GM12878 (cell line): ENCODE data around the gene MTAP. TPM values are rescaled to one million over a fixed set of nuclear protein-coding genes. Genes with fewer than 3 reads are reported as not detected.

ENCODE experiments used
- BRCA1 ChIP-seq: IDR thresholded peaks from 2 replicates; pipeline ENCODE4 v1.6.1; 2011; ENCODE audit warnings: low read depth, low read length, improper control_type of control experiment
- CBFB ChIP-seq: IDR thresholded peaks from 2 replicates; pipeline ENCODE4 v1.6.1; 2016; ENCODE audit warnings: antibody characterized with exemption, low read depth
- CEBPB ChIP-seq, 2 experiments: fragments of 150-350 bp in 1 of 2; IDR thresholded peaks; 2 replicates each; pipeline ENCODE4 v1.6.1; 2012 to 2014; ENCODE audit warnings: low read depth in 2 of 2, low read length in 2 of 2, borderline replicate concordance in 1 of 2, inconsistent platforms in 1 of 2
- EZH2 ChIP-seq: IDR thresholded peaks from 2 replicates; pipeline ENCODE4 v1.6.1; 2012; ENCODE audit warnings: low read depth, mild to moderate bottlenecking, control low read depth, inconsistent platforms, low read length, borderline replicate concordance; ENCODE audit not compliant: control insufficient read depth
- HSF1 ChIP-seq: fragments of 150-350 bp; IDR thresholded peaks from 2 replicates; pipeline ENCODE4 v1.6.1; 2014; ENCODE audit warnings: mild to moderate bottlenecking, low read depth, low read length
- JUNB ChIP-seq: IDR thresholded peaks from 2 replicates; pipeline ENCODE4 v1.6.1; 2016; ENCODE audit warnings: antibody characterized with exemption, mild to moderate bottlenecking
- NR2F1 ChIP-seq: fragments of 450-650 bp; conservative IDR thresholded peaks from 2 replicates; pipeline ENCODE4 v1.6.1; 2017; ENCODE audit warnings: mild to moderate bottlenecking
- NRF1 ChIP-seq: conservative IDR thresholded peaks from 2 replicates; pipeline ENCODE4 v1.6.1; 2011; ENCODE audit warnings: mild to moderate bottlenecking, low read depth, low read length, improper control_type of control experiment
- PAX5 ChIP-seq: IDR thresholded peaks from 2 replicates; pipeline ENCODE4 v1.6.1; 2011; ENCODE audit warnings: low read depth, low read length, borderline replicate concordance
- PAX8 ChIP-seq: fragments of 450-650 bp; IDR thresholded peaks from 2 replicates; pipeline ENCODE4 v1.6.1; 2017; ENCODE audit warnings: mild to moderate bottlenecking, moderate library complexity
- PKNOX1 ChIP-seq: fragments of 450-650 bp; IDR thresholded peaks from 2 replicates; pipeline ENCODE4 v1.6.1; 2016; ENCODE audit warnings: mild to moderate bottlenecking
- PRDM15 ChIP-seq: fragments of 450-650 bp; formaldehyde crosslinking; IDR thresholded peaks from 2 replicates; pipeline ENCODE4 v1.4.0; 2020; ENCODE audit warnings: mild to moderate bottlenecking, moderate library complexity
- REST ChIP-seq: IDR thresholded peaks from 2 replicates; pipeline ENCODE4 v1.6.1; 2012; ENCODE audit warnings: mild to moderate bottlenecking, low read depth, low read length
- SKIL ChIP-seq: fragments of 450-650 bp; IDR thresholded peaks from 2 replicates; pipeline ENCODE4 v1.6.1; 2017; ENCODE audit warnings: mild to moderate bottlenecking, low read depth, inconsistent platforms; ENCODE audit not compliant: poor library complexity, severe bottlenecking
- ZNF274 ChIP-seq: IDR thresholded peaks from one replicate; pipeline ENCODE4 v1.8.0; 2011; ENCODE audit not compliant: insufficient read length, insufficient read depth
- ZNF622 ChIP-seq: fragments of 450-650 bp; IDR thresholded peaks from 2 replicates; pipeline ENCODE4 v1.6.1; 2017; ENCODE audit warnings: mild to moderate bottlenecking, inconsistent platforms
- polyA plus RNA-seq, 11 experiments: library from polyadenylated mRNA; depleted of rRNA in 4 of 11; unstranded in 6 of 11; stranded (reverse) in 5 of 11; fragments of >200 nt; fragmentation: Nextera tagmentation in 4 of 11; fragmentation: Illumina TruSeq in 1 of 11; extraction: Ambion mirVana in 4 of 11; extraction: Trizol in 1 of 11; gene quantifications; 1 replicate in 1 of 11; 2 replicates in 10 of 11; pipeline versions ENCODE4 v1.2.1 to v1.2.3, GENCODE V29; 2011 to 2016; ENCODE audit warnings: inconsistent platforms in 2 of 11, missing spikeins in 2 of 11, low read depth in 1 of 11
- total RNA-seq, 4 experiments: library from RNA; depleted of rRNA in 3 of 4; stranded (reverse); fragments of >200 nt in 3 of 4; fragmentation: Illumina TruSeq in 1 of 4; extraction: Trizol in 1 of 4; gene quantifications; 2 replicates each; pipeline versions ENCODE4 v1.2.1 to v1.2.3, GENCODE V29; 2013 to 2021

Gene MTAP
- total and polyA plus RNA-seq, 10 of the 15 experiments (the other 5 are each of a cell fraction or from before 2014, with no cell fraction given): 16.4 to 29.9 (median 22.6) TPM

GRCh38 chr9:21833090-21833801, 30.8 kb downstream of the MTAP start (continued):
- no peak; the same call in none of the 2 replicates for TF ChIP-seq PAX5
- TF ChIP-seq PKNOX1: peak; percentile 22; the same call in 1 of the 2 replicates
- TF ChIP-seq HSF1: no peak
- no peak for TF ChIP-seq ZNF622
- TF ChIP-seq JUNB: peak; percentile 58
- TF ChIP-seq CBFB: 0 out of 2 replicates have a peak, but pooled peaks have one; percentile 56
- no peak for TF ChIP-seq PRDM15
- TF ChIP-seq SKIL: no peak
- no peak for TF ChIP-seq NRF1
- no peak for TF ChIP-seq NR2F1
- no peak for TF ChIP-seq EZH2
- no peak for TF ChIP-seq BRCA1
- no peak for TF ChIP-seq ZNF274
- TF ChIP-seq REST: no peak
- TF ChIP-seq CEBPB (IDR thresholded peaks at IDR 0.05; ENCODE audit: borderline replicate concordance in 1 of 2, low read depth in 2 of 2, low read length in 2 of 2): no peak
- no peak for TF ChIP-seq PAX8
